ENCODE measurements around the gene CEP95. TPM values are rescaled to one million over a fixed set of nuclear protein-coding genes. Genes with fewer than 3 reads are reported as not detected.
A peak's percentile ranks its signal among the peaks of the same experiment; 100 is the strongest.

CEP95 gene
- total RNA-seq, 1 experiment from 2014 or later, result 67.3 TPM

- H3T11ph ChIP-seq (ENCODE audit: low read length), result peak overlapping the region; percentile 92
- peak overlapping the region; percentile 75 for H3K27ac ChIP-seq (ENCODE audit: insufficient read length, low read depth, low read length)
- H3K14ac ChIP-seq (ENCODE audit: insufficient read depth, low read length), result peak overlapping the region; percentile 97
- no peaks in the 10 kb centered on the region for H3K9me3 ChIP-seq (ENCODE audit: control insufficient read depth, low read depth, low read length)
- H3K23ac ChIP-seq (ENCODE audit: insufficient read length, low read depth, low read length), result no peak overlapping the region
- Mint-ChIP-seq H3K4me1 (peaks cover 37 to 55% of the 10 kb centered on the region in 2 experiments), H3K36me3 (ENCODE audit: insufficient read depth in 1 of 3, low read depth in 3 of 3) (peaks cover 63 to 81% (median 73%) of the 10 kb centered on the region in 3 experiments), H3K27me3 (ENCODE audit: low read depth) (peaks cover 10% of the 10 kb centered on the region; the same call in 1 of the 2 replicates), H3K27ac (peak overlapping the region; percentile 100), H3K9me3 (peaks cover 3 to 4% of the 10 kb centered on the region in 2 experiments; a peak in 3 of 5 replicates), H3K4me3 (peak overlapping the region; percentile 98 to 100)
- no peak overlapping the region for H2BK20ac ChIP-seq (ENCODE audit: low read depth, low read length, poor library complexity, severe bottlenecking)
- H3K4me2 ChIP-seq (ENCODE audit: insufficient read depth, insufficient read length, low read length), result peak overlapping the region; percentile 82
- H2BK12ac ChIP-seq (ENCODE audit: insufficient read length, low read depth, low read length), result no peak overlapping the region
- no peak overlapping the region for H2AK5ac ChIP-seq (ENCODE audit: insufficient read length, low read length)
- peak overlapping the region; percentile 98 for H2BK120ac ChIP-seq (ENCODE audit: low read depth, low read length, poor library complexity, severe bottlenecking)
- peaks cover 9% of the 10 kb centered on the region for H3K79me1 ChIP-seq (ENCODE audit: insufficient read depth, low read depth, low read length, poor library complexity, severe bottlenecking)
- H4K91ac ChIP-seq (ENCODE audit: insufficient read length, low read depth, low read length), result peak overlapping the region; percentile 56
- H3K23me2 ChIP-seq (ENCODE audit: insufficient read length, low read depth, low read length, poor library complexity, severe bottlenecking), result peaks cover 6% of the 10 kb centered on the region
- no peak overlapping the region for H4K8ac ChIP-seq (replicated peaks; ENCODE audit: insufficient read length, low read depth, low read length)
- TF ChIP-seq, protein P1, sequence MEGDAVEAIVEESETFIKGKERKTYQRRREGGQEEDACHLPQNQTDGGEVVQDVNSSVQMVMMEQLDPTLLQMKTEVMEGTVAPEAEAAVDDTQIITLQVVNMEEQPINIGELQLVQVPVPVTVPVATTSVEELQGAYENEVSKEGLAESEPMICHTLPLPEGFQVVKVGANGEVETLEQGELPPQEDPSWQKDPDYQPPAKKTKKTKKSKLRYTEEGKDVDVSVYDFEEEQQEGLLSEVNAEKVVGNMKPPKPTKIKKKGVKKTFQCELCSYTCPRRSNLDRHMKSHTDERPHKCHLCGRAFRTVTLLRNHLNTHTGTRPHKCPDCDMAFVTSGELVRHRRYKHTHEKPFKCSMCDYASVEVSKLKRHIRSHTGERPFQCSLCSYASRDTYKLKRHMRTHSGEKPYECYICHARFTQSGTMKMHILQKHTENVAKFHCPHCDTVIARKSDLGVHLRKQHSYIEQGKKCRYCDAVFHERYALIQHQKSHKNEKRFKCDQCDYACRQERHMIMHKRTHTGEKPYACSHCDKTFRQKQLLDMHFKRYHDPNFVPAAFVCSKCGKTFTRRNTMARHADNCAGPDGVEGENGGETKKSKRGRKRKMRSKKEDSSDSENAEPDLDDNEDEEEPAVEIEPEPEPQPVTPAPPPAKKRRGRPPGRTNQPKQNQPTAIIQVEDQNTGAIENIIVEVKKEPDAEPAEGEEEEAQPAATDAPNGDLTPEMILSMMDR (conservative IDR thresholded peaks at IDR 0.05), result no peak
- H4K5ac ChIP-seq (ENCODE audit: insufficient read length, low read depth, low read length), result peak overlapping the region; percentile 96
- H2AFZ ChIP-seq (ENCODE audit: low read length), result no peak overlapping the region
- WGBS (ENCODE audit: extremely low coverage, insufficient read length, low lambda C conversion rate), result no CpG with 5 or more reads among the region's 76 CpGs
- no peaks in the 10 kb centered on the region for H3K27me3 ChIP-seq (ENCODE audit: insufficient read depth, low read length)
- no peak overlapping the region for H2BK15ac ChIP-seq (ENCODE audit: low read depth, low read length)
- peak overlapping the region; percentile 98 for H3K18ac ChIP-seq (ENCODE audit: insufficient read length, low read depth, low read length)
- H3K56ac ChIP-seq (ENCODE audit: insufficient read length, low read depth, low read length), result peak overlapping the region; percentile 89
- H3K4ac ChIP-seq (ENCODE audit: low read depth, low read length), result peak overlapping the region; percentile 64; the same call in 1 of the 2 replicates
- peaks cover 33% of the 10 kb centered on the region for H3K79me2 ChIP-seq (ENCODE audit: insufficient read depth, low read length)
- H2BK5ac ChIP-seq (ENCODE audit: insufficient read length, low read length), result peak overlapping the region; percentile 81
- DNase-seq, result peak; percentile 76
- no peaks in the 10 kb centered on the region for H4K20me1 ChIP-seq (ENCODE audit: control insufficient read depth, insufficient read depth, insufficient read length)
- H3K4me1 ChIP-seq (ENCODE audit: insufficient read depth, low read length), result no peaks in the 10 kb centered on the region
- H3K9ac ChIP-seq (ENCODE audit: extremely low read depth, insufficient read length, low read length), result peak overlapping the region; percentile 100
Observed at GRCh38 chr17:64505340-64506200, 1.2 kb upstream of the CEP95 start.

Data from H9 (cell line).